Measurements from ENCODE around the gene ZBTB16.

- TF ChIP-seq, protein P1, sequence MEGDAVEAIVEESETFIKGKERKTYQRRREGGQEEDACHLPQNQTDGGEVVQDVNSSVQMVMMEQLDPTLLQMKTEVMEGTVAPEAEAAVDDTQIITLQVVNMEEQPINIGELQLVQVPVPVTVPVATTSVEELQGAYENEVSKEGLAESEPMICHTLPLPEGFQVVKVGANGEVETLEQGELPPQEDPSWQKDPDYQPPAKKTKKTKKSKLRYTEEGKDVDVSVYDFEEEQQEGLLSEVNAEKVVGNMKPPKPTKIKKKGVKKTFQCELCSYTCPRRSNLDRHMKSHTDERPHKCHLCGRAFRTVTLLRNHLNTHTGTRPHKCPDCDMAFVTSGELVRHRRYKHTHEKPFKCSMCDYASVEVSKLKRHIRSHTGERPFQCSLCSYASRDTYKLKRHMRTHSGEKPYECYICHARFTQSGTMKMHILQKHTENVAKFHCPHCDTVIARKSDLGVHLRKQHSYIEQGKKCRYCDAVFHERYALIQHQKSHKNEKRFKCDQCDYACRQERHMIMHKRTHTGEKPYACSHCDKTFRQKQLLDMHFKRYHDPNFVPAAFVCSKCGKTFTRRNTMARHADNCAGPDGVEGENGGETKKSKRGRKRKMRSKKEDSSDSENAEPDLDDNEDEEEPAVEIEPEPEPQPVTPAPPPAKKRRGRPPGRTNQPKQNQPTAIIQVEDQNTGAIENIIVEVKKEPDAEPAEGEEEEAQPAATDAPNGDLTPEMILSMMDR (IDR thresholded peaks at IDR 0.05), result no peak
- TF ChIP-seq POLR2A (IDR thresholded peaks at IDR 0.05), result peak in 1 of 4 donors; percentile 31
Measured at GRCh38 chr11:114080219-114080618, 20.7 kb downstream of the ZBTB16 start.

Data from esophagus squamous epithelium (tissue), 4 donors.